Chondrocyte (in vitro differentiated cells): ENCODE measurements around the gene HDAC9. TPM values are rescaled to one million over a fixed set of nuclear protein-coding genes. Genes with fewer than 3 reads are reported as not detected.

Experiments
- DNase-seq: peaks from one replicate; pipeline ENCODE4 v3.0.0; 2021; ENCODE audit warnings: mixed read lengths, low spot score
- H3K27ac Mint-ChIP-seq: one replicate; pipeline ENCODE4 v1.8.0; 2021; ENCODE audit warnings: mild to moderate bottlenecking, moderate library complexity, mixed read lengths; ENCODE audit not compliant: unreplicated experiment
- H3K27me3 Mint-ChIP-seq: 2 replicates; pipeline ENCODE4 v1.8.0; 2021; ENCODE audit warnings: low read depth, mixed read lengths
- H3K36me3 Mint-ChIP-seq: 2 replicates; pipeline ENCODE4 v1.8.0; 2021; ENCODE audit warnings: low read depth, mixed read lengths
- H3K4me1 Mint-ChIP-seq: 2 replicates; pipeline ENCODE4 v1.8.0; 2021; ENCODE audit warnings: low read depth, mild to moderate bottlenecking, mixed read lengths
- H3K4me3 Mint-ChIP-seq: one replicate; pipeline ENCODE4 v1.8.0; 2021; ENCODE audit warnings: mild to moderate bottlenecking, moderate library complexity, mixed read lengths; ENCODE audit not compliant: unreplicated experiment
- H3K9me3 Mint-ChIP-seq: 2 replicates; pipeline ENCODE4 v1.8.0; 2021; ENCODE audit warnings: low read depth, mixed read lengths
- CTCF ChIP-seq: fragments of 200-600 bp; sonication (generic); IDR thresholded peaks from 2 replicates; pipeline ENCODE4 v1.5.0; 2021; ENCODE audit warnings: antibody characterized with exemption, mild to moderate bottlenecking, moderate library complexity
- total RNA-seq: library from RNA; stranded (reverse); gene quantifications from 3 replicates; pipeline ENCODE4 v1.2.1, GENCODE V29; 2021

HDAC9 gene
- total RNA-seq, 1 donor from 2014 or later, result 5.9 TPM

- Mint-ChIP-seq H3K36me3 (peaks cover 8% of the 10 kb centered on the region), H3K4me1 (peaks cover 64% of the 10 kb centered on the region), H3K27ac (peak overlapping the region; percentile 83), H3K27me3 (no peaks in the 10 kb centered on the region), H3K4me3 (no peak overlapping the region), H3K9me3 (peaks cover 10% of the 10 kb centered on the region)
- no peak for DNase-seq
- TF ChIP-seq CTCF, result no peak
Measured at GRCh38 chr7:19011212-19011611, 515.7 kb downstream of the HDAC9 start.

DNA sequence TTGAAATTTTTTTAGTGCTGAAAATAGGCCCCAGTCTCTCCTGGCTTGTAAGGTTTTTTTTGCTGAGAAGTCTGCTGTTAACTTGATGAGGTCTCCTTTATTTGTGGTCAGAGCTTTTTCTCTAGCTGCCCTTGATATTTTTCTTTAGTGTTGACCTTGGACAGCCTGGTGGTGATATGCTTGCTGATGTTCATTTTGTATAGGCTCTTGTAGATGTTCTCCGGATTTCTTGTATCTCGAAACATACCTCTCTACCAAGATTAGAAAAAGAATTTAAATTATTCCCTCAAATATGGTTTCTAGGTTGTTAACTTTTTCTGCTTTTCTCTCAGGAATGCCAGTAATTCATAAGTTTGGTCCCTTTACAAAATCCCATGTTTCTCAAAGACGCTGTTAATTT is 519.5 kb downstream of the HDAC9 start:
- TF ChIP-seq CTCF, result peak; percentile 11
- H3K27ac Mint-ChIP-seq, result peak overlapping the region; percentile 78
- DNase-seq, result no peak

DNA sequence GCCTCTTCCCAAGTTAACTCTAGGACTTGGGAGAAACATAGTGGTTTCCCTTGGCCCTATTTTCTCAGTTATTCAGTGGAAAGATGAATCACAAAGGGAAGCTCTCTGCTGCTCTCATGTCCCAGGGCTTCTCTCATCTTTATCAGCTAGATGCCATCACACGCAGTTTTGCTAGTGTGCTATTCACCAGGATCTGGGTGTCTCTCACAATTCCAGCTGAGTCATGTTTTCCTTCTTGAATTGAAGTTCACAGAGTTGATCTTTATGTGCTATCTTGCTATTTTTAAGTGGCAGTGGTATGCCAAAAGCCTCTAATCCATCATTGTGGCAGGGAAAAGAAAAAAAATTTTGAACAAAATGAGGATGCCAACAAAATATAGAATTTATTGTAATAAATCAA is 520.6 kb downstream of the HDAC9 start:
- H3K27ac Mint-ChIP-seq, result peak overlapping the region; percentile 78
- H3K4me3 Mint-ChIP-seq, result no peak overlapping the region
- no peaks in the 10 kb centered on the region for H3K27me3 Mint-ChIP-seq
- peaks cover 21% of the 10 kb centered on the region for H3K36me3 Mint-ChIP-seq
- no peak for DNase-seq
- no peak for TF ChIP-seq CTCF
- peaks cover 59% of the 10 kb centered on the region for H3K4me1 Mint-ChIP-seq
- peaks cover 25% of the 10 kb centered on the region for H3K9me3 Mint-ChIP-seq

More for the DNA sequence above, 519.5 kb downstream of the HDAC9 start:
- no peak overlapping the region for H3K4me3 Mint-ChIP-seq
- no peaks in the 10 kb centered on the region for H3K27me3 Mint-ChIP-seq
- peaks cover 25% of the 10 kb centered on the region for H3K9me3 Mint-ChIP-seq
- H3K36me3 Mint-ChIP-seq, result peaks cover 21% of the 10 kb centered on the region
- H3K4me1 Mint-ChIP-seq, result peaks cover 60% of the 10 kb centered on the region

GRCh38 chr7:19017374-19017773 is 521.8 kb downstream of the HDAC9 start:
- no peak overlapping the region for H3K4me3 Mint-ChIP-seq
- peaks cover 21% of the 10 kb centered on the region for H3K36me3 Mint-ChIP-seq
- no peaks in the 10 kb centered on the region for H3K27me3 Mint-ChIP-seq
- no peak for DNase-seq
- H3K9me3 Mint-ChIP-seq, result peaks cover 25% of the 10 kb centered on the region
- TF ChIP-seq CTCF, result peak; percentile 44
- H3K27ac Mint-ChIP-seq, result no peak overlapping the region
- peaks cover 50% of the 10 kb centered on the region for H3K4me1 Mint-ChIP-seq

GRCh38 chr7:19020062-19020461 is 524.5 kb downstream of the HDAC9 start:
- peaks cover 22% of the 10 kb centered on the region for H3K9me3 Mint-ChIP-seq
- no peak for DNase-seq
- no peaks in the 10 kb centered on the region for H3K27me3 Mint-ChIP-seq
- H3K4me3 Mint-ChIP-seq, result no peak overlapping the region
- peaks cover 45% of the 10 kb centered on the region for H3K4me1 Mint-ChIP-seq
- peaks cover 21% of the 10 kb centered on the region for H3K36me3 Mint-ChIP-seq
- H3K27ac Mint-ChIP-seq, result no peak overlapping the region
- TF ChIP-seq CTCF, result no peak
